MM.1S (cell line): ENCODE data around the gene RNF212B.

ENCODE experiments used
- DNase-seq: peaks from one replicate; pipeline ENCODE4 v3.0.0-alpha.2; 2015
- H2AFZ ChIP-seq: fragments of 300-600 bp; sonication (generic); 2 replicates; pipeline ENCODE4 v1.6.0; 2016; ENCODE audit warnings: antibody characterized with exemption, low read length
- H3F3A ChIP-seq: fragments of 300-600 bp; sonication (generic); 2 replicates; pipeline ENCODE4 v1.6.1; 2016; ENCODE audit warnings: mild to moderate bottlenecking, antibody characterized with exemption, low read length, moderate library complexity, mixed read lengths; ENCODE audit not compliant: insufficient read depth
- H3K27ac ChIP-seq: fragments of 300-600 bp; sonication (generic); 2 replicates; pipeline ENCODE4 v1.5.1; 2016; ENCODE audit warnings: mild to moderate bottlenecking, low read length
- H3K27me3 ChIP-seq: fragments of 300-600 bp; sonication (generic); replicated peaks from 2 replicates; pipeline ENCODE4 v1.6.0; 2016; ENCODE audit warnings: low read length; ENCODE audit not compliant: insufficient read depth
- H3K36me3 ChIP-seq: fragments of 300-600 bp; sonication (generic); replicated peaks from 2 replicates; pipeline ENCODE4 v1.6.1; 2016; ENCODE audit warnings: mild to moderate bottlenecking, low read length, mixed read lengths; ENCODE audit not compliant: insufficient read depth
- H3K4me1 ChIP-seq: fragments of 300-600 bp; sonication (generic); 2 replicates; pipeline ENCODE4 v1.6.1; 2016; ENCODE audit warnings: low read length, mixed read lengths
- H3K4me2 ChIP-seq: fragments of 300-600 bp; sonication (generic); 2 replicates; pipeline ENCODE4 v1.6.0; 2016; ENCODE audit warnings: low read depth, low read length
- H3K4me3 ChIP-seq: fragments of 300-600 bp; sonication (generic); 2 replicates; pipeline ENCODE4 v1.5.1; 2016; ENCODE audit warnings: low read length, mixed read lengths
- H3K79me2 ChIP-seq: fragments of 300-600 bp; sonication (generic); 2 replicates; pipeline ENCODE4 v1.6.1; 2016; ENCODE audit warnings: mixed run types, low read length, mixed read lengths
- H3K9ac ChIP-seq: fragments of 300-600 bp; sonication (generic); 2 replicates; pipeline ENCODE4 v1.6.1; 2016; ENCODE audit warnings: low read length, mixed read lengths
- H3K9me2 ChIP-seq: fragments of 300-600 bp; sonication (generic); replicated peaks from 2 replicates; pipeline ENCODE4 v1.6.1; 2016; ENCODE audit warnings: mild to moderate bottlenecking, low read length, mixed read lengths; ENCODE audit not compliant: insufficient read depth
- H3K9me3 ChIP-seq: fragments of 300-600 bp; sonication (generic); replicated peaks from 2 replicates; pipeline ENCODE4 v1.6.1; 2016; ENCODE audit warnings: mild to moderate bottlenecking, low read length, mixed read lengths; ENCODE audit not compliant: insufficient read depth
- H4K20me1 ChIP-seq: fragments of 300-600 bp; sonication (generic); 2 replicates; pipeline ENCODE4 v1.6.1; 2016; ENCODE audit warnings: mild to moderate bottlenecking, low read length, moderate library complexity, mixed read lengths; ENCODE audit not compliant: insufficient read depth
- CTCF ChIP-seq: fragments of 300-600 bp; sonication (generic); IDR thresholded peaks from 2 replicates; pipeline ENCODE4 v1.5.1; 2016; ENCODE audit warnings: antibody characterized with exemption, low read length, mixed read lengths
- EZH2 ChIP-seq: fragments of 300-600 bp; sonication (generic); optimal IDR thresholded peaks from 2 replicates; pipeline ENCODE3; 2017; ENCODE audit warnings: low read depth, mild to moderate bottlenecking, antibody characterized with exemption, low read length, mixed read lengths
- EZH2phosphoT487 ChIP-seq: fragments of 300-600 bp; sonication (generic); IDR thresholded peaks from 2 replicates; pipeline ENCODE4 v1.6.1; 2018; ENCODE audit warnings: antibody characterized with exemption, low read length

The RNF212B gene

GRCh38 chr14:23308721-23309445 lies 71.1 kb downstream of the RNF212B start:
- H3K79me2 ChIP-seq: no peaks in the 10 kb centered on the region
- H3K27me3 ChIP-seq: no peaks in the 10 kb centered on the region
- H4K20me1 ChIP-seq: no peaks in the 10 kb centered on the region
- no peaks in the 10 kb centered on the region for H3K36me3 ChIP-seq
- no peaks in the 10 kb centered on the region for H3K9me2 ChIP-seq
- no peaks in the 10 kb centered on the region for H3F3A ChIP-seq
- H3K4me3 ChIP-seq: no peak overlapping the region
- H3K9ac ChIP-seq: no peak overlapping the region
- no peak overlapping the region for H3K4me2 ChIP-seq
- H3K9me3 ChIP-seq: no peaks in the 10 kb centered on the region
- TF ChIP-seq EZH2 (no peak), CTCF (no peak), EZH2phosphoT487 (no peak)
- no peaks in the 10 kb centered on the region for H3K4me1 ChIP-seq
- no peak overlapping the region for H3K27ac ChIP-seq
- DNase-seq: no peak
- H2AFZ ChIP-seq: no peak overlapping the region

- no peak overlapping the region for H3K9ac ChIP-seq
- TF ChIP-seq EZH2phosphoT487: no peak
- TF ChIP-seq CTCF: no peak
- TF ChIP-seq EZH2: no peak
- no peak overlapping the region for H2AFZ ChIP-seq
- no peaks in the 10 kb centered on the region for H3F3A ChIP-seq
- no peak for DNase-seq
- H4K20me1 ChIP-seq: no peaks in the 10 kb centered on the region
- H3K27me3 ChIP-seq: no peaks in the 10 kb centered on the region
- H3K9me3 ChIP-seq: no peaks in the 10 kb centered on the region
- no peaks in the 10 kb centered on the region for H3K9me2 ChIP-seq
- no peaks in the 10 kb centered on the region for H3K79me2 ChIP-seq
- no peak overlapping the region for H3K4me3 ChIP-seq
- no peak overlapping the region for H3K27ac ChIP-seq
- no peak overlapping the region for H3K4me2 ChIP-seq
- no peaks in the 10 kb centered on the region for H3K36me3 ChIP-seq
- no peaks in the 10 kb centered on the region for H3K4me1 ChIP-seq
Measured at GRCh38 chr14:23310546-23310945, 72.8 kb downstream of the RNF212B start.

GRCh38 chr14:23316300-23316699 lies 78.6 kb downstream of the RNF212B start:
- no peak overlapping the region for H3K27ac ChIP-seq
- H3K9me3 ChIP-seq: no peaks in the 10 kb centered on the region
- no peaks in the 10 kb centered on the region for H3K79me2 ChIP-seq
- H3K4me2 ChIP-seq: no peak overlapping the region
- no peaks in the 10 kb centered on the region for H3K36me3 ChIP-seq
- no peaks in the 10 kb centered on the region for H3K27me3 ChIP-seq
- no peaks in the 10 kb centered on the region for H3K9me2 ChIP-seq
- no peak overlapping the region for H3K9ac ChIP-seq
- no peak for DNase-seq
- no peak overlapping the region for H3K4me3 ChIP-seq
- H4K20me1 ChIP-seq: no peaks in the 10 kb centered on the region
- no peak for TF ChIP-seq EZH2phosphoT487
- no peaks in the 10 kb centered on the region for H3K4me1 ChIP-seq
- no peaks in the 10 kb centered on the region for H3F3A ChIP-seq
- H2AFZ ChIP-seq: no peak overlapping the region

GRCh38 chr14:23319746-23320583 lies 82.2 kb downstream of the RNF212B start:
- Histone ChIP-seq H3F3A (no peaks in the 10 kb centered on the region), H3K4me1 (no peaks in the 10 kb centered on the region), H4K20me1 (no peaks in the 10 kb centered on the region), H3K4me3 (peak overlapping the region; percentile 63), H3K27me3 (no peaks in the 10 kb centered on the region), H3K9me3 (no peaks in the 10 kb centered on the region), H3K4me2 (peak overlapping the region; percentile 48), H3K9me2 (no peaks in the 10 kb centered on the region), H2AFZ (peak overlapping the region; percentile 50), H3K9ac (peak overlapping the region; percentile 24; the same call in 1 of the 2 replicates), H3K36me3 (no peaks in the 10 kb centered on the region), H3K79me2 (peaks cover 18% of the 10 kb centered on the region), H3K27ac (peak overlapping the region; percentile 86)
- DNase-seq: no peak
- no peak for TF ChIP-seq EZH2
- no peak for TF ChIP-seq EZH2phosphoT487
- TF ChIP-seq CTCF: no peak
